Hepatocyte (in vitro differentiated cells): ENCODE measurements around the gene MEAF6.
"Not testable (repeated sequence)": the region's sequence is repeated elsewhere in the genome, so short reads cannot be mapped to it uniquely, and the experiment has no call there.

Source experiments
- EZH2 ChIP-seq: fragments of 200-600 bp; sonication (generic); IDR thresholded peaks from 2 replicates; pipeline ENCODE4 v1.6.1; 2016; ENCODE audit warnings: antibody characterized with exemption, mild to moderate bottlenecking, borderline replicate concordance
- EZH2phosphoT487 ChIP-seq: fragments of 200-600 bp; sonication (generic); IDR thresholded peaks from one replicate; pipeline ENCODE4 v1.6.1; 2018; ENCODE audit warnings: antibody characterized with exemption, mild to moderate bottlenecking, low read depth, moderate library complexity; ENCODE audit not compliant: unreplicated experiment, severe bottlenecking
- TF ChIP-seq, protein P1 (sequence below): fragments of 200-600 bp; sonication (generic); IDR thresholded peaks from 2 replicates; pipeline ENCODE4 v1.5.1; 2016; ENCODE audit warnings: antibody characterized with exemption, mild to moderate bottlenecking; ENCODE audit not compliant: poor library complexity

DNA sequence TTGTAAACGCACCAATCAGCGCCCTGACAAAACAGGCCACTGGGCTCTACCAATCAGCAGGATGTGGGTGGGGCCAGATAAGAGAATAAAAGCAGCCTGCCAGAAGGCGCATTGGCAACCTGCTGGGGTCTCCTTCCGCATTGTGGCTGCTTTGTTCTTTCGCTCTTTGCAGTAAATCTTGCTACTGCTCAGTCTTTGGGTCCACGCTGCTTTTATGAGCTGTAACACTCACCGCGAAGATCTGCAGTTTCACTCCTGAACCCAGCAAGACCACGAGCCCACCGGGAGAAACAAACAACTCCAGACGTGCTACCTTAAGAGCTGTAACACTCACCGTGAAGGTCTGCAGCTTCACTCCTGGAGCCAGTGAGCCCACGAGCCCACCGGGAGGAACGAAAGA lies 4.4 kb upstream of the MEAF6 start:
- TF ChIP-seq, protein P1, sequence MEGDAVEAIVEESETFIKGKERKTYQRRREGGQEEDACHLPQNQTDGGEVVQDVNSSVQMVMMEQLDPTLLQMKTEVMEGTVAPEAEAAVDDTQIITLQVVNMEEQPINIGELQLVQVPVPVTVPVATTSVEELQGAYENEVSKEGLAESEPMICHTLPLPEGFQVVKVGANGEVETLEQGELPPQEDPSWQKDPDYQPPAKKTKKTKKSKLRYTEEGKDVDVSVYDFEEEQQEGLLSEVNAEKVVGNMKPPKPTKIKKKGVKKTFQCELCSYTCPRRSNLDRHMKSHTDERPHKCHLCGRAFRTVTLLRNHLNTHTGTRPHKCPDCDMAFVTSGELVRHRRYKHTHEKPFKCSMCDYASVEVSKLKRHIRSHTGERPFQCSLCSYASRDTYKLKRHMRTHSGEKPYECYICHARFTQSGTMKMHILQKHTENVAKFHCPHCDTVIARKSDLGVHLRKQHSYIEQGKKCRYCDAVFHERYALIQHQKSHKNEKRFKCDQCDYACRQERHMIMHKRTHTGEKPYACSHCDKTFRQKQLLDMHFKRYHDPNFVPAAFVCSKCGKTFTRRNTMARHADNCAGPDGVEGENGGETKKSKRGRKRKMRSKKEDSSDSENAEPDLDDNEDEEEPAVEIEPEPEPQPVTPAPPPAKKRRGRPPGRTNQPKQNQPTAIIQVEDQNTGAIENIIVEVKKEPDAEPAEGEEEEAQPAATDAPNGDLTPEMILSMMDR = not testable (repeated sequence)
- not testable (repeated sequence) for TF ChIP-seq EZH2, EZH2phosphoT487
